Measurements from ENCODE around the gene DOCK8. TPM values are rescaled to one million over a fixed set of nuclear protein-coding genes. Genes with fewer than 3 reads are reported as not detected.
"Not testable (repeated sequence)": the region's sequence is repeated elsewhere in the genome, so short reads cannot be mapped to it uniquely, and the experiment has no call there.

DOCK8 gene
- total and polyA plus RNA-seq, 2 of the 4 experiments (the other 2 are of a cell fraction) = not detected

- ATAC-seq (ENCODE audit: low read depth); intact Hi-C loops (cut with micrococcal nuclease); H4K20me1 ChIP-seq (ENCODE audit: insufficient read depth, low read length); H3K9me3 ChIP-seq (ENCODE audit: control insufficient read depth, insufficient read depth, low read length); H3K27me3 ChIP-seq (ENCODE audit: control insufficient read depth, insufficient read depth, low read length); H3K4me3 ChIP-seq (ENCODE audit: insufficient read depth, low read depth, low read length); DNase-seq; H3K4me2 ChIP-seq (ENCODE audit: low read depth, low read length); H2BK120ac ChIP-seq (ENCODE audit: low read depth, low read length); H3K79me1 ChIP-seq (ENCODE audit: low read depth in 1 of 2, low read length in 2 of 2); H3K9ac ChIP-seq (ENCODE audit: low read depth, low read length); H3K27ac ChIP-seq (ENCODE audit: insufficient read depth, low read length); H3K14ac ChIP-seq (replicated peaks; ENCODE audit: low read depth, low read length); dilution Hi-C loops (cut with HindIII; ENCODE audit: low sequenced_read_pairs, unreplicated experiment); BruUV-seq (replicated peaks); POLR2A ChIA-PET (ENCODE audit: unreplicated experiment); CTCF ChIA-PET; H2BK15ac ChIP-seq (ENCODE audit: low read depth, low read length); H3K23ac ChIP-seq (ENCODE audit: low read depth, low read length); H3K36me3 ChIP-seq (ENCODE audit: control insufficient read depth, insufficient read depth, low read length); H4K91ac ChIP-seq (ENCODE audit: insufficient read depth, low read depth, low read length); H2AFZ ChIP-seq (replicated peaks; ENCODE audit: low read length, poor library complexity); H3K56ac ChIP-seq (ENCODE audit: extremely low read depth, insufficient read depth, low read length); H4K8ac ChIP-seq (ENCODE audit: low read depth in 2 of 2, low read length in 2 of 2); H3K9me1 ChIP-seq (ENCODE audit: insufficient read depth, low read length); H4K5ac ChIP-seq (ENCODE audit: low read depth, low read length); H2BK20ac ChIP-seq (ENCODE audit: low read depth, low read length); in situ Hi-C loops (cut with MboI; ENCODE audit: low sequenced_read_pairs); H3K4ac ChIP-seq (ENCODE audit: low read depth, low read length); H2AK5ac ChIP-seq (ENCODE audit: low read depth, low read length); H3K18ac ChIP-seq (ENCODE audit: low read depth, low read length); H2AK9ac ChIP-seq (replicated peaks; ENCODE audit: low read depth, low read length, poor library complexity); H2BK5ac ChIP-seq (ENCODE audit: low read depth, low read length, poor library complexity, severe bottlenecking); H3K4me1 ChIP-seq (ENCODE audit: control insufficient read depth, insufficient read depth, low read length): not testable (repeated sequence)
- WGBS, 2 experiments (ENCODE audit: extremely low coverage in 2 of 2, insufficient read length in 1 of 2) = no CpG with 5 or more reads among the region's 1 CpG
These were observed 17.0 kb downstream of the DOCK8 start for GRCh38 chr9:231625-232024.

GRCh38 chr9:233708-234107 is 19.0 kb downstream of the DOCK8 start:
- H2BK20ac ChIP-seq (ENCODE audit: low read depth, low read length); H2AFZ ChIP-seq (replicated peaks; ENCODE audit: low read length, poor library complexity); H3K4ac ChIP-seq (ENCODE audit: low read depth, low read length); ATAC-seq (ENCODE audit: low read depth); H2AK9ac ChIP-seq (replicated peaks; ENCODE audit: low read depth, low read length, poor library complexity); H3K23ac ChIP-seq (ENCODE audit: low read depth, low read length); CTCF ChIA-PET; BruUV-seq (replicated peaks); H3K56ac ChIP-seq (ENCODE audit: extremely low read depth, insufficient read depth, low read length); H4K91ac ChIP-seq (ENCODE audit: insufficient read depth, low read depth, low read length); H3K36me3 ChIP-seq (ENCODE audit: control insufficient read depth, insufficient read depth, low read length); H3K9ac ChIP-seq (ENCODE audit: low read depth, low read length); POLR2A ChIA-PET (ENCODE audit: unreplicated experiment); H3K27ac ChIP-seq (ENCODE audit: insufficient read depth, low read length); DNase-seq; H4K8ac ChIP-seq (ENCODE audit: low read depth in 2 of 2, low read length in 2 of 2); dilution Hi-C loops (cut with HindIII; ENCODE audit: low sequenced_read_pairs, unreplicated experiment); H3K27me3 ChIP-seq (ENCODE audit: control insufficient read depth, insufficient read depth, low read length); H4K5ac ChIP-seq (ENCODE audit: low read depth, low read length); H3K79me1 ChIP-seq (ENCODE audit: low read depth in 1 of 2, low read length in 2 of 2); H3K4me1 ChIP-seq (ENCODE audit: control insufficient read depth, insufficient read depth, low read length); H2BK5ac ChIP-seq (ENCODE audit: low read depth, low read length, poor library complexity, severe bottlenecking); H3K4me2 ChIP-seq (ENCODE audit: low read depth, low read length); H3K9me1 ChIP-seq (ENCODE audit: insufficient read depth, low read length); H4K20me1 ChIP-seq (ENCODE audit: insufficient read depth, low read length); H2AK5ac ChIP-seq (ENCODE audit: low read depth, low read length); H3K14ac ChIP-seq (replicated peaks; ENCODE audit: low read depth, low read length); intact Hi-C loops (cut with micrococcal nuclease); H3K4me3 ChIP-seq (ENCODE audit: insufficient read depth, low read depth, low read length); H3K9me3 ChIP-seq (ENCODE audit: control insufficient read depth, insufficient read depth, low read length); H2BK15ac ChIP-seq (ENCODE audit: low read depth, low read length); H2BK120ac ChIP-seq (ENCODE audit: low read depth, low read length); in situ Hi-C loops (cut with MboI; ENCODE audit: low sequenced_read_pairs); H3K18ac ChIP-seq (ENCODE audit: low read depth, low read length): not testable (repeated sequence)
- WGBS, 2 experiments (ENCODE audit: extremely low coverage in 2 of 2, insufficient read length in 1 of 2) = no CpG with 5 or more reads among the region's 1 CpG
